Mucosa of gallbladder (tissue), 1 donor: ENCODE measurements around the gene SPI1. TPM values are rescaled to one million over a fixed set of nuclear protein-coding genes. Genes with fewer than 3 reads are reported as not detected.

Experiments used
- DNase-seq: peaks from one replicate; pipeline ENCODE4 v3.0.0-alpha.2; 2020; ENCODE audit warnings: low spot score
- total RNA-seq: library from RNA; stranded (reverse); gene quantifications from one replicate; pipeline ENCODE4 v1.2.1, GENCODE V29; 2021
- donor health status: DM: no; HTN: no; CAD: no.

Gene SPI1
- total RNA-seq, 1 donor from 2014 or later: 35.3 TPM

DNA sequence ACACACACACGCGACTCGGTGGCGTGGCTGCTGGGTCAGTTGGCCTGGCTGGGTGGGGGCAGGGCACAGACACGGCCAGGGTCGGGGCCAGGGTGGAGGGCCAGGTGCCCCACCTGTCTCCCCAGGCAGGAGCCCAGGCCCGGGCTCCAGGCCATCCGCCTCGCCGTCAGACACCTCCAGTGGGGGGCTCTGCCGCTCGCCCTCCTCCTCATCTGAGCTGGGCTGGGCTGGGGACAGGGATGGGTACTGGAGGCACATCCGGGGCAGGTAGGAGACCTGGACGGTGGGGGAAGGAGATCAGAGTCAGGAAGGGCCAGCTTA, 19.7 kb downstream of the SPI1 start:
- DNase-seq: no peak

DNA sequence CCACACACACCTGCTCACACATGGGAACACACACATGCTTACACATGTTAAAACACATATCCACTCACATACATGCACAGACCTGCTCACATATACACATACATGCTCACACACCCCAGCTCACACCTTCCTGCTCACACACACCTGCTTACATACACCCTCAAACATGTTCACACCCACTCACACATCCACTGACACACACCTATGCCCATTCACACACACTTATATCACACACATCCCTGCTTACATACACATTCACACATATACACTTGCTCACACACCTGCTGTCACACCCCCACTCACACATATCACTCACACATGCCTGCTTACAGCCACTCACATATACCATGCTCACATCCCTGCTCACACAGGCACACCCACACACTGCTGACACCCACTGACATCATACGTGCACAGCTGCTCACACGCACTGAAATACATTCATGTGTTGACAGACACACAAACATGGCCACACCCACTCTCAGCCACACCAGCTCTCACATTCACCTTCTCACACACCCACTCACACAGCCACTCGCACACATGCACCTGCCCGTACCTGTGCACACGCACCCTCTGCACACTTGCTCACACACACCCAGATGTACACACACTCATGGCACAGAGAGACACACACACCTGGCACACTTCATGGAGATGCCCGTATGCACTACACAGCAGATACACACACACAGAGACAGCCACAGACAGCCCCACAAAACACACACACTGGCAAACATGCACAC, 20.2 kb downstream of the SPI1 start:
- DNase-seq: no peak

DNA sequence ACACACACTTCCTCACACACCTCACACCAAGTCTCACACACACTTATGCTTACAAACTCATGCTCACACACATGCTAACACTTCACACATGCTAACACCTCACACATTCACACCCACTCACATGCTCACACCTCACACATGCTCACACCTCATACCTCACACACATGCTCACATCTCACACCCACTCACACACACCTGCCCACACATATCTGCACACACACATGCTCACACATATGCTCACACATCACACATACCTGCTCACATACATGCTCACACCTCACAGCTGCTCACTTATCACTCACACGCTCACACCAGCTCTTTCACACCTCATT, 21.4 kb downstream of the SPI1 start:
- DNase-seq: no peak

DNA sequence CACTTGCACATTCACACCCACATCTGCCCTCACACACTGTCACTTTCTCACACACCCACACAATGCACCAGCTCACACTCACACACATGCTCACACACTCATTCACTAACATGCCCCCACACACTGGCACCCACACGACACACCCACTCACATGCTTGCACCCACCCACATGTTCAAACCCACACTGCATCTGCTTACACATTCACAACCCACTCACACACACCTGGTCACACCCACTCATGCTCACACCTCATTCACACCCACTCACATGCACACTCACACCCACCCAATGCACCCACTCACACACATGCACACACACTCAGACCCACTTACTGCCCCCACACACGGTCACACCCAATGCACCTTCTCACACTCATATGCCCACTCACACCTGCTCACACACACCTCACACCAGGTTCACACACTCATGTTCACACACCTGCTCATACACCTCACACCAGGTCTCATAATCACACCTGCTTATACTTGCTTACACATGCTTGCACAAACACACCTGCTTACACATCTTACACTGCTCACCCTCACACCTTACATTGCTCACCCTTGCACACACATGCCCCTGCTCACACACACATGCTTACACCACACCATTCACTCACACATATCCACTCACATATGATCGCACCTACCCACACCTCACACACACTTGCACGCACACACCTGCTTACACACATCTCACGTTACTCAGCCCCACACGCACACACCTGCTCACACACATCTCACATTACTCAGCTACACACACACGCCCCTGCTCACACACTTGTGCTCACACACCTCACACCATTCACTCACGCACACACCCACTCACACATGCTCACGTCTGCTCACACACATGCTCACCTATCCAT, 22.0 kb downstream of the SPI1 start:
- no peak for DNase-seq

GRCh38 chr11:47355283-47356128, 22.8 kb downstream of the SPI1 start:
- DNase-seq: peak; percentile 94

DNA sequence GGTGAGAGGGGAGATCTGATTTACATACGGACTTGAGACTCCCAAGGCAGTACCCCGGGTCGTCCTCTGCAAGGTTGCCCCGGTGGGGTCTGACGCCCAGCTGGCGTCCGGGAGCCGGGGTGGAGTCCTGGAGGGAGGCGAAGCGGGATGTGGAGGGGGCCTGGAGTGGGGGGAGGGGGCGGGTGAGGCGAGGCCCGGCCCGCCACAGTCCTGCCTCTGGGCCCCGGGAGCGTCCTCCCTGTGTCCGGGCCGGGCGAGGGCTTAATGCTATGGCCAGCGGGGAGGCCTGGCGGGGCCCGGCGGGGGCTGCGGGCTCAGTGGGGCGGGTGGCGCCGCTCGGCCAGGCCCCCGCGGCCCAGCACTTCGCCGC, 23.4 kb downstream of the SPI1 start:
- no peak for DNase-seq

- no peak for DNase-seq
Measured at GRCh38 chr11:47353978-47354774, 24.2 kb downstream of the SPI1 start.

DNA sequence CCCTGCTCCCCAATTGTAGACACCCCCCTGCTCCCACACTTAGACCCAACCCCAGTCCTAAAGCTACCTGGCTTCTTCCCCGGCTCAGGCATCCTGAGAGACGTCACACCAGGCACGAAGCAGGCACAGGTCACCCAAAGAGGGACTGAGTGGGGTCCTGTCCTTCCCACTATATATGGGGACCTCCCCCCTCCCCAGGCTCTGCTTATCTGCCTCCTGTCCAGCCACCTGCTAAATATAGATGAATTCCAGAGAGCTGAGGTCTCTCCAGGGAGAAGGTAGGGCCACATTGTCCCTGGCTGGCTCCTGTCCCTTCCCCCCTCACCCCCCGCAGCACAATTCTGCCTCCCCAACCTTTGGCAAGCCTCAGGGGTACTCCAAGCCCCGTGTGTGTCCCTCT, 25.8 kb downstream of the SPI1 start, which contains the start of gene MYBPC3:
MYBPC3 (minus strand) TSS at position 147 of the 400 bp plus-strand sequence; CDS start at position 92, 55 bp downstream.
- no peak for DNase-seq

DNA sequence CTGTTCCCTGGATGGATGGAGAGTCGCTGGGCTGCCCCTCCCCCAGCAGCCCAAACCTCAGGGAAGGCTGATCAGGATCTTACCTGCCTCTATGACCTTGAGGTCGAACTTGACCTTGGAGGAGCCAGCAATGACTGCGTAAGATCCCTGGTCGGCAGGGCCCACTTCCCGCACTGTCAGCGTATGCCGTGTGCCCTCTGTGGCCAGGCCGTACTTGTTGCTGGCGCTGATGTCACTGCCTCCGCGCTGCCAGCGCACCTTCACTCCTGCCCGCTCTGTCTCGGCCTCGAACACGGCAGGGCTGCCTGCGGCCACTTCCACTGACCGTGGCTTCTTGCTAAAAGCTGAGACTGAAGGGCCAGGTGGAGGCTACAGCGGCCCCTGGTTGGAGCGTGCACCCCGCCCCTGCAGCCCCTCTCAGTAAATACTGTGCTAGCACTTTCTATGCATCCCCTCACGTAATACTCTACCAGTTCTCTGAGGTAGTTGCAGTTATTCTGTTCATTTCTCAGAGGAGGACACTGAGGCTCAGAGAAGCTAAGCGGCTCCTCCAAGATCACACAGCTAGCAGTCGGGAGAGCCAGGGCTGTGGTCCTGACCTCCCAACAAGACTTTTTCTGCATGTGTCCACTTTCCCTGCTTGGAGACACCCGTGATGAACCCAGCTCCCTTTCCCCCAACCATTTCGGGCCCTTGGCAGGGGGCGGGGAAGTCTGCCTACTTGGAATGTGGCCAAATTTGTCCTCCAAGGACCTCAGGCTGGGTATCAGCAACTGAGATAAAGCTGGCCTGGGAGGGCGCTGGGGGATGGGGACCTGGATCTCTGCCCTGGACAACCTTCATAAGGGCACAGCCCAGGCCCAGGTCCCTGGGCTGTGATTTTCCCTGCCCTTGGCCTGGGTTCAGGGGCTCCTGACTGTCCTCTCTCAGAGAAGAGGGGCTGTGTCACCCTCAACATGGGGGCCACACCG, 26.9 kb downstream of the SPI1 start:
- no peak for DNase-seq

DNA sequence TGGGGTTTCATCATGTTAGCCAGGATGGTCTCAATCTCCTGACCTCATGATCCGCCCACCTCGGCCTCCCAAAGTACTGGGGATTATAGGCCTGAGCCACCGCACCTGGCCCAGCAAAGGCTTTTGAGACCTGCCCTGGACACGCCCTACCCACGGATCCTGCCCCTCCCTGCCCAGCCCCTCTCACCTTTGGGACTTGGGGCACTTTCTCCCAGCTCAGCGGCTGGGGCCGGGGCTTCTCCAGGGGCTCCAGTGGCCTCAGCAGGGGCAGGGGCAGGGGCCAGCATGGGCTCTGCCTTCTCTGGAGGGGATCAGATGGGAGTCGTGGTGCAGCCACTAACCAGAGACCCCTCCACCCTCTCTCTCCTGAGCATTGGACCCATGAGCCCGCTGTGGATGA, 28.0 kb downstream of the SPI1 start:
- no peak for DNase-seq

DNA sequence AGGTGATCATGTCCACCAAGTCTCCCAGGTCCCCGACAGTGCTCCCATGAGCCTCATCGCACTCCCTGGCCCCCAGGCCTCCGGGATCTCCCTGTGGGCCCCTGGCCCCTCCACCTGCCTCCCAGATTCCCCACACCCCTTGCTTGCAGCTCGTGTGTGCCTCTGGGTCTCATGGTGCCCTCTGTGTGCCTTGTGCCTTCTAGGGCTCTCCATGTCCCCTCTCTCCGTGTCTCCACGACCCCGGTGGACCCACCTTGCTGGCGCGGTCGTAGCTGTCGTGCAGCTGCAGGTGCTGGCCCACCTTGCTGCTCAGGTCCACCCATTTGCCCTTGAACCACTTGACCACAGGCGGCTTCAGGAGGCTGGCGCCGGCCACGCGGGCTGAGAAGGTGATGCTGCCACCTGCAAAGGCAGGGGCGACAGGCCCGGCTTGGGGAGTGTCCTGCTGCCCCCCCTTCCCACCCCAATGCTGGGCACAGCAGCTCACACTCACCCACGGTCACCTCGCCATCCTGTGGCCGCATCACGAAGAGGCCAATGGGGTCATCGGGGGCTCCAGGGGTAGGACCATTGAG, 28.7 kb downstream of the SPI1 start:
- no peak for DNase-seq

- DNase-seq: no peak
Measured at GRCh38 chr11:47348859-47349258, 29.5 kb downstream of the SPI1 start.

DNA sequence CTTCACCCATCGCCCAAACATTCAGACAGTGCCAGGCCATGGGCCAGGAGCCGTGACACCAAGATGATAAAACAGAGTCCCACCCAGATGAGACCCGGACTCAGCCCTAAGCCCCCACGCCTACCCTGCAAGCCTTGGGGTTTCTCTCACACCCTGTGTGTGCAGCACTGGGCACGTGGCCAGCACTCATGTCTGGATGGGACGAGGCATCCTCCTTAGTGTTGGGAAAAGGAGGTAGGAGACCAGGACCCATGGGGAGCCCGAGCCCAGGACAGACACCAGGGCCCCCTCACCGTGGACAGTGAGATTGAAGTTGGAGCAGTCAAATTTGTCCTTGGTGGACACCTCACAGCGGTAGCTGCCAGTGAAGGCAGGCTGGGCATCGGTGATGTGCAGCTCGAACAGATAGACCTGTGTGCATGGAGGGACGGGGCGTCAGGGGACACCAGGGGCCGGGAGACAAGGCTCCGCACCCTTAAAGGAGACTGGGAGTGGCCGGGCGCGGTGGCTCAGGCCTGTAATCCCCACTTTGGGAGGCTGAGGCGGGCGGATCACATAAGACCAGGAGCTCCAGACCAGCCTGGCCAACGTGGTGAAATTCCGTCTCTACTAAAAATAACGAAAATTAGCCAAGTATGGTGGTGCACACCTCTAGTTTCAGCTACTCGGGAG, 30.1 kb downstream of the SPI1 start:
- no peak for DNase-seq

- DNase-seq: no peak
Measured at GRCh38 chr11:47347137-47347536, 31.2 kb downstream of the SPI1 start.

DNA sequence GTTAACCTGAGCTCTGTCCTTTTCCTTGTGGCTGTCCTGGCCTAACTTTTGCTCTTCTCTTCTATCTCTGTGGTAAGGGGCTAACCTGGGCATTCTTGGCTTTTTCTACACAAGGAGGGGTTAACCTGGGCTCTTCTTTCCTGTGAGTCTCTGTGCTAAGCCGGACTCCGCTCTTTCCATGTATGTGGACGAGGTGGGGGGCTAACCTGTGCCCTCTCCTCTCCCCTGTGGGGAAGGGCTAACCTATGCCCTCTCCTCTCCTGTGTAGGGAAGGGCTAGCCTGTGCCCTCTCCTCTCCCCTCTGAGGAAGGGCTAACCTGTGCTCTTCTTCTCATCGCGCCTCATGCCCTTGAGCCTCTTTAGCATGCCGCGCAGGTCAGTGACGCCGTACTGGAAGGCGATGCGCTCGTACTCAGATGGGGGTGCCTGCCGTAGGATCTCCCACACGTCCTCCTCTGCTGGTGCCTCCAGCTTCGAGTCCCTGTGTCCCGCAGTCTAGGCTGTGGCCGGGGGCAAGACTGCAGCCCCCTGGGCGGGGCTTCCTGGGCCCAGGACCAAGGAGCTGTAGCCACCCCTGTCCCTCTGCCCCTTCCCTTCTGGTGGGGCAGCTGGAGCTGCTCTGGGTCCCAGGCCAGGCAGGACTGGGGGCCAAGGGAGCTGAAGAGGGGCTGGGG, 32.3 kb downstream of the SPI1 start:
- DNase-seq: no peak

- DNase-seq: no peak
Measured at GRCh38 chr11:47342854-47343253, 35.5 kb downstream of the SPI1 start.

DNA sequence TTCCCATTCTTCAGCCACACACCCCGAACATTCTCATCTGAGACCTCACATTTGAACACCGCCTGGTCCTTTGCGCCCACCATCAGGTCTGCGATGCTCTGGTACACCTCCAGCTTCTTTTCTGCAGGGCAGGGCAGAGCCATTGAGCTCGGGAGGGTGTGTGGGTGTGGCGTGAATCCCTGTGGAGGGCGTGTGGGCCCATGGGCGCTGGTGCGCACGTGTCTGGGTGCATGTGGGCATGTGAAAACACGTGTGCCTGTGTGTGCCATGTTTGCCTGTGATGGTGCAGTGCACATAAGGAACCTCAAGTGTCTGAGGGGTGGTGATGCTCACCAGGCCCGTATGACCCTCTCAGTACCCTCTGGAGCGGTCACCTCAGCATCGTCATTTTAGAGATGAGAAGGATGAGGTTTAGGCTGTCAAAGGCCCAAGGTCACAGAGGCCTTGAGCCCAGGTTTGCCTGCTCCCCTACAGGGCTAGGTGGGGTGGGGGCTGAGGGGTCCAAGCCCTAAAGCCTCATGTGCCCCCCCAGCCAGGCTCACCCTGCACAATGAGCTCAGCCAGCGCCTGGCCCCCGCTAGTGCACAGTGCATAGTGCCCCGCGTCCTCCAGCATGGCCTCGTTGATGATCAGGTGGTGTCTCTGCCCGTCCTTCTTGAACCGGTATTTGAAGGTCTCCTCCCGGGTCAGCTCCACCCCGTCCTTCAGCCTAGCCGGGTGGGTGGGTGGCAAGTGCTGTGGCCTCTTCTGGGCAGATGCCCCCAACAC, 36.1 kb downstream of the SPI1 start:
- no peak for DNase-seq
